HG02588 (cell line): ENCODE results near the gene ZAP70.
"Not testable (repeated sequence)": the region's sequence is repeated elsewhere in the genome, so short reads cannot be mapped to it uniquely, and the experiment has no call there.

Experiments
- ATAC-seq: cut with Tn5 transposase; IDR thresholded peaks from one replicate; pipeline ENCODE4 v1.9.1; 2021; ENCODE audit warnings: mild to moderate bottlenecking, moderate library complexity; ENCODE audit not compliant: unreplicated experiment

Gene ZAP70

DNA sequence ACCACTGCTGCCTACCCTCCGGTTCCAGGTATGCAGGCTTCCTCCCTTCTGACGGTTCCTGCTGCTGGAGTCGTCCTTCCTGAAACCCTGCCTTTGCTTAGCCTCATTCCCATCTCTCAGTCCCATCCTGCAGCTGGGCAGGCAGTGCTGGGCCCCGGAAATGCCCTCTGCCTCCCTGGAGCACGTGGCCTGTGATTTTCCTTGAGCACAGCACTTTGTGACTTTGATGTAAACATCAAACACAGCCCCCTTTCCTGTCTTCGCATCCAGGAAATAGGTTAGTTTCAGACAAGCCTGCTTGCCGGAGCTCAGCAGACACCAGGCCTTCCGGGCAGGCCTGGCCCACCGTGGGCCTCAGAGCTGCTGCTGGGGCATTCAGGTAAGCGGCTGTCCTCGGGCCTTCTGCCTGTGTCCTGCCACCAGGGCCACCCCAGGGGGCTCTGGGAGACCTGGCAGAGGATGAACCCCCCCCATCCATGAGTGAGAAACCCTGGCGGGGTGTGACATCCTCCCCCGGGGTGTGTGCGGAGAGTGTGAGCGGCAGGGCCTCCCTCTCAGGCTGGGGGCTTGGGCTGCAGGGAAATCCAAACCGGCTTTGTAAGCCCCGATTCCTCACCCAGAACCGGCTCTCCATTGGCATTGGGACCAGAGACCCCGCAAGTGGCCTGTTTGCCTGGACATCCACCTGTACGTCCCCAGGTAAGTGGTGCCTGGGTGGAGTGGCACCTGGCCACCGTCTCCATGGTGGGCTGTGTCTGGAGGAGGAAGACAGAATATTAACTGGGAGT lies at the start of gene ZAP70:
TSS of gene ZAP70 (plus strand) at position 281 of the 788 bp plus-strand sequence. CDS start 10,461 bp downstream, outside the sequence.
- no peak for ATAC-seq

GRCh38 chr2:97663626-97663961 lies 49.8 kb upstream of the ZAP70 start:
- ATAC-seq, result no peak

GRCh38 chr2:97663962-97664635 lies 49.3 kb upstream of the ZAP70 start, which contains the start of gene ACTR1B:
Gene ACTR1B (minus strand): TSS chr2:97664044. CDS start chr2:97663890, 154 bp downstream.
- ATAC-seq, result peak; percentile 88

DNA sequence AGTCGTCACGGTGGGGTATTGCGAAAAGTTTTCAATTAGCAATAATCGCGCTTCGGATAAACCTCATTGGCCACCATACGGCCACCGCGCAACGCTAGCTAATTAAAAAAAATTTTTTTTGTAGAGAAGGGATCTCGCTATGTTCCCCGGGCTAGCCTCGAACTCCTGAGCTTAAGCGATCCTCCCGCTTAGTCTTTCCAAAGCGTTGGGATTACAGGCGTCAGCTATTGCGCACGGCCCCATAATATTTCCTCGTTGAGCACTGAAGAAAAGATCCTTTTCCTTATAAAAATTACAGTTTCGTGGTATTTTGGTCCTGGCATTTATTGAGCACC lies 48.8 kb upstream of the ZAP70 start:
- no peak for ATAC-seq

DNA sequence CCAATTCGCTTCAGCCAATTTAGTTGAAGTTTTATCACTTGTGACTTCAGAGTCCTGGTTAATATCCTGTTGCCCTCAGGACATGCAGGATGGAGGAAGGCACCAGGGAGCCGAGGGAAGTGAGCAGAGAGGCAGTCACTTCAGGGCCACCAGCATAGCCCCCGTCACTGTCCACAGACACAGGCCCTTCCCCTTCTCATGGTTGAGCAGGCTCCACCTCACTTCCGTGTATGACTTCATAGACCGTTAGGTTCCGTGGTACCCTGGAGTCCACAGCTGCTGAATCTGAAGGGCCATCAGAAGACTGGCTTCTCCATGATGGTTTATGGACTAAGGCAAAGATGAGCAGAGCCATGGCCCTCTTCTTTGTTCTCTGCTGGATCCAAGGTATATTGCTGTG lies 43.9 kb upstream of the ZAP70 start, which contains the start of gene C2orf92:
TSS of gene C2orf92 (plus strand) at position 266 of the 400 bp plus-strand sequence. CDS start at position 342, 76 bp downstream.
- ATAC-seq, result no peak

DNA sequence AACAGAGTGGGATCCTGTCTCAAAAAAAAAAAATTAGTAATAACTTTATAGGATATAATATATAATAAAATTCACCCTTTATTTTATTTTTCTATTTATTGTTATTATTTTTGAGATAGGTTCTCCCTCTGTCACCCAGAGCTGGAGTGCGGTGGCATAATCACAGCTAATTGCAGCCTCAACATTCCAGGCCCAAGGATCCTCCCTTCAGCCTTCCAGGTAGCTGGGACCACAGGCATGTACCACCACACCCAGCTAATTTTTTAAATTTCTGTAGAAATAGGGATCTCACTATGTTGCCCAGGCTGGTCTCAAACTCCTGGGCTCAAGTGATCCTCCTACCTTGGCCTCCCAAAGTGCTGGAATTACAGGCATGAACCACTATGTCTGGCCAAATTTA lies 42.9 kb upstream of the ZAP70 start:
- ATAC-seq, result no peak

DNA sequence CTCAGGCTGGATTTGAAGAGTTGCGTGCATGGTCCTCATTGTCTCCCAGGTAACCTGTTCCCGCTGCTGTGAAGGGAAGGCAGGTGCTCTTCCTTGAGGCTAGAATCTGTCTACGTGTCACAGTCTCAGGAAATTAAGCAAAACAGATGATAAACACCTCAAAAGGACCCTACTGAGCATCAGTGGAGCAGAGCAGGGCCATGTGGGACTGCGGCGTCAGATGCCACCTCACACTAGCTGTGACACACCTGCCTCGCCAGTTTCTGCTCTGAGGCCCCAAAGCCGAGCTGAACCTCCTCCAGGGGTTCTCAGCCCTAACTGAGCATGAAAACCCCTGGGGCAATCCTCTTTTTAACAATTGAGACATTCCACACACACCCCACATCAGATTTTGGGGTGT lies 41.9 kb upstream of the ZAP70 start:
- ATAC-seq, result no peak

DNA sequence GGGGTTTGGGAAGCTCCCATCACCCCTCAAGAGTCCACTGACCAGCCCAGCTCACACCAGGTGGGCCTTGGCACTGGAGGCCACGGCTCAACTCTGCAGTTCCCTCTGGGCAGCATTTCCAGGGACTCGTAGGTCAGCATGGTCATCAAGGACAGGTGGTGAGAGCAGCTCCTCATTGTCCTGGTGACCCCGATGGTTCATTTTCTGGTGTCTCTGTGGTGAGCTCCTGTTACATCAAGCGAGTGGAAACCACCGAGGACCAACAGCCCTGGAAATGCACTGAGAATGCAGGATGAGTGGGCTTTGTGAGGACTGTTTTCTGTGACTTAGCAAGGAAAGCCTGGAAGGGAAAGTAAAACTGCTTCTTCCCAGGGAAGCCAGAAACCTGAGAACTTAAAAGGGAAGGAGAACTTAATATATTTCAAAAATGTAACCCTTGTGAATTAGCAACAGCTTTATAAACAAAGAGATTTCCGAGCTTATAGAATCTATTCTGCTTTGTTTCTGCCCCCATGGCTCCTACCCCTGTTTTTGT lies 40.7 kb upstream of the ZAP70 start:
- not testable (repeated sequence) for ATAC-seq

GRCh38 chr2:97673182-97673914 lies 40.0 kb upstream of the ZAP70 start:
- no peak for ATAC-seq

- no peak for ATAC-seq
Observed at GRCh38 chr2:97673915-97674283, 39.5 kb upstream of the ZAP70 start.

DNA sequence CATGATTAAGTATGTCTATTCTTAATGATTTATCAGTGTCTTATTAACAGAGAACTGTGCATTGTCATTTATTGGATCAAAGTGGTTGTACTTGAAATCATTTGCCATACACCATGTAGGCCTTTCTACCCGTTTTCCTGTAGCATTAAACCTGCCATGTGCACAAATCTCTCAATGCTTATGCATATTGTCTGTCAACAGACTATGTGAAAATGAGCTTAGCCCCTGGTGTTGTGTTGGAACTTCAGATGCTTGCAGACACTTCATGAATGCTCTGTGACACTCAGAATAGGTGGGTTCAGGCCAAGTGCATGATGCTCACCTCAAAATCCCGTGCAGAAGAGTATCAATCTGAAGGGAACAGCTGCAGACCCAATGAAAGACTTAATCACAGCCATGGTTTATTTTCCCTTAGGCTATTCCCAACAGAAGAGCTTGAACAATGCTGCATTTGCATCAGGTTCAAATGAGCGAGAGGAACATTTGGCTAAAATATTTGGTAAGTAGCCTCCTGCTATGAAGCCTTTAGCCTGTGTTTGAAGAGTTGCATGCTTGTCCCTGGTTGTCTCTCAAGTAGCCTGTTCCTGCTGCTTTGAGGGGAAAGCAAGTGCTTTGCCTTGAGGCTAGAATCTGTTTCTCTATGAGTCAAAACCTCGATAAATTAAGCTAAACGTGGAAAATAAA lies 37.8 kb upstream of the ZAP70 start:
- no peak for ATAC-seq

- no peak for ATAC-seq
Observed at GRCh38 chr2:97676620-97677019, 36.8 kb upstream of the ZAP70 start.

DNA sequence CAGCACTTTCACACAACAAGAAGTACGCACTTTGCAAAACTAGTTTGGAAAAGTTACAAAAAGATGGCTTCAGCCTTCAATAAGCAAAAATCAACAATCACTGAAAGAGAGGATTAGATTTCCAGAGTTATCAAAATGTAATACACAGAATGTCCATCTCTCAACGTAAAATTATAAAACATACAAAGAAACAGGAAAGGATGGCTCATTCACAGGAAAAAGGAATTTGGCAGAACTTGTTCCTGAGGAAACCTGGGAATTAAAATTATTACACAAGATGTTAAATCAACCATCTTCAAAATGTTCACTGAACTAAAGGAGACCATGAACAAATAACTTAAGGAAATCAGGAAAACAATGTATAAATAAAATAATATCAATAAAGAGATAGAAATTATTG lies 35.9 kb upstream of the ZAP70 start:
- no peak for ATAC-seq

- no peak for ATAC-seq
Observed at GRCh38 chr2:97678298-97678697, 35.1 kb upstream of the ZAP70 start.

- ATAC-seq, result not testable (repeated sequence)
Observed at GRCh38 chr2:97687235-97687634, 26.1 kb upstream of the ZAP70 start.

- no peak for ATAC-seq
Observed at GRCh38 chr2:97688062-97688827, 25.1 kb upstream of the ZAP70 start.

- no peak for ATAC-seq
Observed at GRCh38 chr2:97691166-97691565, 22.2 kb upstream of the ZAP70 start.

GRCh38 chr2:97693476-97693875 lies 19.9 kb upstream of the ZAP70 start:
- no peak for ATAC-seq

- no peak for ATAC-seq
Observed at GRCh38 chr2:97695744-97696143, 17.6 kb upstream of the ZAP70 start.
